ENCODE measurements around the gene CPVL.

DNA sequence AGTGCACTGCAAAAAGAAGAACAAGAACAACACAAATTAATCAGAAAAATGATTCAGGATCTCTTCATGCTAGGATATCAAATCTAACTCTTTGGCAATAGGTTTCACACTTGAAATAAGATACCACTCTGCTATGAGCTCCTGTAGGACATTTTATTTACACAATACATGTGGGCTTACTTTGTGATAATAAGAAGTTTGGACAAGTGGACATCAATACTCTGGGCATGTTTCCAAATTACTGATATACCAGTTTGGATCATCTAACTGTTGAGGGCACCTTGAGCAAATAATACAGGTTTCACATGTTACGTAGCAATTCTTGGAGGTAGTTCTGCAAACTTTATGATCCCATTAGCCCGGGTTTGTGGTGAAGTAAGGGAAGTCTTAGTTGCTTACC, 59.8 kb downstream of the CPVL start:
- TF ChIP-seq MAX (IDR thresholded peaks at IDR 0.05) (no peak), HNF4G (IDR thresholded peaks at IDR 0.05) (no peak), YY1 (IDR thresholded peaks at IDR 0.05) (no peak), RXRA (IDR thresholded peaks at IDR 0.05) (no peak), TAF1 (conservative IDR thresholded peaks at IDR 0.05) (no peak), FOXA1 (IDR thresholded peaks at IDR 0.05) (no peak), EGR1 (IDR thresholded peaks at IDR 0.05; ENCODE audit: low read depth in 2 of 2) (no peak)
- TF ChIP-seq, protein P1, sequence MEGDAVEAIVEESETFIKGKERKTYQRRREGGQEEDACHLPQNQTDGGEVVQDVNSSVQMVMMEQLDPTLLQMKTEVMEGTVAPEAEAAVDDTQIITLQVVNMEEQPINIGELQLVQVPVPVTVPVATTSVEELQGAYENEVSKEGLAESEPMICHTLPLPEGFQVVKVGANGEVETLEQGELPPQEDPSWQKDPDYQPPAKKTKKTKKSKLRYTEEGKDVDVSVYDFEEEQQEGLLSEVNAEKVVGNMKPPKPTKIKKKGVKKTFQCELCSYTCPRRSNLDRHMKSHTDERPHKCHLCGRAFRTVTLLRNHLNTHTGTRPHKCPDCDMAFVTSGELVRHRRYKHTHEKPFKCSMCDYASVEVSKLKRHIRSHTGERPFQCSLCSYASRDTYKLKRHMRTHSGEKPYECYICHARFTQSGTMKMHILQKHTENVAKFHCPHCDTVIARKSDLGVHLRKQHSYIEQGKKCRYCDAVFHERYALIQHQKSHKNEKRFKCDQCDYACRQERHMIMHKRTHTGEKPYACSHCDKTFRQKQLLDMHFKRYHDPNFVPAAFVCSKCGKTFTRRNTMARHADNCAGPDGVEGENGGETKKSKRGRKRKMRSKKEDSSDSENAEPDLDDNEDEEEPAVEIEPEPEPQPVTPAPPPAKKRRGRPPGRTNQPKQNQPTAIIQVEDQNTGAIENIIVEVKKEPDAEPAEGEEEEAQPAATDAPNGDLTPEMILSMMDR (IDR thresholded peaks at IDR 0.05; ENCODE audit: low read depth, low read length, missing input control), result no peak
- TF ChIP-seq, protein P2, sequence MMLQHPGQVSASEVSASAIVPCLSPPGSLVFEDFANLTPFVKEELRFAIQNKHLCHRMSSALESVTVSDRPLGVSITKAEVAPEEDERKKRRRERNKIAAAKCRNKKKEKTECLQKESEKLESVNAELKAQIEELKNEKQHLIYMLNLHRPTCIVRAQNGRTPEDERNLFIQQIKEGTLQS (IDR thresholded peaks at IDR 0.05), result no peak
